ENCODE data around the gene ABI1.

Gene ABI1

DNA sequence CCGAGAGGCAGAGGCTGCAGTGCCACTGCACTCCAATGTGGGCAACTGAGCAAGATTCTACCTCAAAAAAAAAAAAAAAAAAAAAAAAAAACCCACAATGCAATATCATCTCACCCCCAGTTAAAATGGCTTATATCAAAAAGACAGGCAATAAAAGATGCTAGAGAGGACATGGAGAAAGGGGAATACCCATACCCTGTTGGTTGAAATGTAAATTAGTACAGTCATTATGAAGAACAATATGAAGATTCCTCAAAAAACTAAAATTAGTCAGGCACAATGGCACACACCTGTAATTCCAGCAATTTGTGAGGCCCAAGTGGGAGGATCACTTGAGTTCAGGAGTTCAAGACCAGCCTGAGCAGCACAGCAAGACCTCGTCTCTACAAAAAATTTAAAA lies 25.7 kb downstream of the ABI1 start:
- H3K4me3 ChIP-seq (ENCODE audit: control insufficient read depth, low read depth, low read length) = no peak overlapping the region
- DNase-seq (ENCODE audit: low read depth) = no peak
- TF ChIP-seq, protein P1, sequence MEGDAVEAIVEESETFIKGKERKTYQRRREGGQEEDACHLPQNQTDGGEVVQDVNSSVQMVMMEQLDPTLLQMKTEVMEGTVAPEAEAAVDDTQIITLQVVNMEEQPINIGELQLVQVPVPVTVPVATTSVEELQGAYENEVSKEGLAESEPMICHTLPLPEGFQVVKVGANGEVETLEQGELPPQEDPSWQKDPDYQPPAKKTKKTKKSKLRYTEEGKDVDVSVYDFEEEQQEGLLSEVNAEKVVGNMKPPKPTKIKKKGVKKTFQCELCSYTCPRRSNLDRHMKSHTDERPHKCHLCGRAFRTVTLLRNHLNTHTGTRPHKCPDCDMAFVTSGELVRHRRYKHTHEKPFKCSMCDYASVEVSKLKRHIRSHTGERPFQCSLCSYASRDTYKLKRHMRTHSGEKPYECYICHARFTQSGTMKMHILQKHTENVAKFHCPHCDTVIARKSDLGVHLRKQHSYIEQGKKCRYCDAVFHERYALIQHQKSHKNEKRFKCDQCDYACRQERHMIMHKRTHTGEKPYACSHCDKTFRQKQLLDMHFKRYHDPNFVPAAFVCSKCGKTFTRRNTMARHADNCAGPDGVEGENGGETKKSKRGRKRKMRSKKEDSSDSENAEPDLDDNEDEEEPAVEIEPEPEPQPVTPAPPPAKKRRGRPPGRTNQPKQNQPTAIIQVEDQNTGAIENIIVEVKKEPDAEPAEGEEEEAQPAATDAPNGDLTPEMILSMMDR (conservative IDR thresholded peaks at IDR 0.05; ENCODE audit: control insufficient read depth, insufficient read depth, low read depth, low read length) = no peak

DNA sequence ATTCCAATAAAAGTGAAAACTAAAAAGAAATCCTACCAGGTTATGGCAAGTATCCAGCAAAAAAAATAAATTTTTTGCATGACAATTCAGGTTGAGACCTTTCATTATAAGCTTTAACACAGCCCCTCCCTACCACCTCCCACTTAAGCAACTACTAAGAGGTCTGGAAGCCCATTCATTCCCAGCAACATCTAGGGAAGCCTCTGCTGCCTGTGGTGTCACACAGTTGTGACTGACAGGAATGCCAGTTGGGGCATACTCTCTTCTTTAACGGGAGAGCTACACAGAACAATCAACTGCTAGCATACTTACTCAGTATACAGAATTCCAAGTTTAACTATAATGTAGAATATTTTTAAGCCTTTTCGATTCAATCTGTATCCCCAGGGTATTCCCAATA lies 27.8 kb downstream of the ABI1 start:
- TF ChIP-seq, protein P1 (conservative IDR thresholded peaks at IDR 0.05; ENCODE audit: control insufficient read depth, insufficient read depth, low read depth, low read length) = no peak
- no peak for DNase-seq (ENCODE audit: low read depth)

DNA sequence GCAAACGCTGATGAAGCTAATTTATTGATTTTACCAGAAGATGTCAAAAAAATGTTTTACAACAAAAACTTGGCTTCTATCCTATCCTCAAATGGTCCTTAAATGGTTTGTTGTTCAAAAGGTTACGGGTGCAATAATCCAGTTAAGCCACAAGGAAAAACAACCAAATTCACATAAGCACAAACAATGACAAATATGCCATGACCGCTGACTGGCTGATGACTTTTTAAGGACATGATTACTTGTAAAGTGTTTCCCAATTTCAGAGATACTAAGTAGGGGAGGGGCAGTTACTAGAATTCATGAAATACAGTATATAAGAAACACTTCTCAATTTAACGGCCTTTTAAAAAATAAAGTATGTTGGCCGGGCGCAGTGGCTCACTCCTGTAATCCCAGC lies 28.8 kb downstream of the ABI1 start:
- TF ChIP-seq, protein P1 (conservative IDR thresholded peaks at IDR 0.05; ENCODE audit: control insufficient read depth, insufficient read depth, low read depth, low read length) = no peak
- peak; percentile 8 for DNase-seq (ENCODE audit: low read depth)
- no peak overlapping the region for H3K4me3 ChIP-seq (ENCODE audit: control insufficient read depth, low read depth, low read length)

More for the DNA sequence above, 27.8 kb downstream of the ABI1 start:
- no peak overlapping the region for H3K4me3 ChIP-seq (ENCODE audit: control insufficient read depth, low read depth, low read length)

- DNase-seq (ENCODE audit: low read depth) = no peak
- TF ChIP-seq, protein P1 (conservative IDR thresholded peaks at IDR 0.05; ENCODE audit: control insufficient read depth, insufficient read depth, low read depth, low read length) = no peak
- no peak overlapping the region for H3K4me3 ChIP-seq (ENCODE audit: control insufficient read depth, low read depth, low read length)
These were observed 30.8 kb downstream of the ABI1 start for GRCh38 chr10:26829810-26830515.

DNA sequence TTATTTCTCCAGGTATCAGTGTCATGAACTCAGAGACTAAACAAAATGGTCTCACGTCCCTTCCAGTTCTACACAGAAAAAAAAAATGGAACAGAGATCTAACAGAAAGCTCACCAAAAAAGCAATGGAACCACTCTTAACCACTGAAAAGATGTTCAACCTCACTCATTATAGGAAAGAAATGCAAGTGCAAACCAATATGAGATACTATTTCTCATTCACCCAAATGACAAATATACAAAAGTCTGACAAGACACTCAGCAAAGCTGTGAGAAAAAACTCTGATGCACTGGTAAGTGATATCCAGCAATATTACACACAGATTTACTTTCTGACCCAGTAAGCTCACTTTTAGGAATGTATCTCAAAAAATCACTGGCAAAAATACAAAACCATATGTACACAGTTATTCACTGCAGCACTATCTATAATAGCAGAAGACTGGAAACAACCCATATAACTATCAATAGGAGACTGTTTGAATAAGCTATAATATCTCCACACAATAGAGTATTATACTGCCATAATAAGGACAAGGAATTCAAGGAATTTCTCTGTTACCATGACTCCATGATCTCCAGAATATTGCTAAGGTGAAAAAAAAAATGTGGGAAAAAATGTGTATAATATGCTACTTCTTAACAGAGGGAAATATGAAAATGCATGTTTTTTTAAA lies 36.6 kb downstream of the ABI1 start:
- TF ChIP-seq, protein P1 (conservative IDR thresholded peaks at IDR 0.05; ENCODE audit: control insufficient read depth, insufficient read depth, low read depth, low read length) = no peak
- DNase-seq (ENCODE audit: low read depth) = no peak

DNA sequence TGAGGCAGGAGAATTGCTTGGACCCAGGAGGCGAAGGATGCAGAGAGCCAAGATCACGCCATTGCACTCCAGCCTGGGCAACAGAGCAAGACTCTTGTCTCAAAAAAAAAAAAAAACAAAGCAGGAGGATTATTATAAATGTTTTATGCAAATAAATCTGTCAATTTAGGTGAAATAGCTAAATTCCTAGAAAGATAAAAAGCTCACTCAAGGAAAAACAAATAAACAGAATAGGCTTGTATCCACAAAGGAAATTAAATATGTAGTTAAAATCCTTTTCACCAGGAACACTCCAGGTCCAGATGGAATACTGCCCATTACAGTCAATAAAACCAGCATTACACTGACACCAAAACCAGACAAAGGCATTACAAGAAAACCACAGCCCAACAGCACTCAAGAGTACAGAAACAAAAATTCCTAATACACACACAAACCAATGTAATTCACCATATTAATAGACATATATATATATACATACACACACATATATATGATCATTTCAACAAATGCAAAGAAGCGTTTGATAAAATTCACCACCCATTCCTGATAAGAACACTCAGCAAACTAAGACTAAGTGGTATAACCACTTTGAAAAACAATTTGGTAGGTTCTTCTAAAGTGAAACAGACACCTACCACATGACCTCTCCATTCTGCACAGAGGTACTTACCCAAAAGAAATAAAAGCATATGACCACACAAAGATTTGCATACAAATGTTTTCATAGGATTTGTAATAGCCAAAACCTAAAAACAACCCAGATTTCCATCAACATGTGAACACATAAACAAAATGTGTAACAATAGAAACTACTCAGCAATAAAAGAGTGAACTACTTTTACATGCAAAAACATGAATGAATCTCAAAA lies 38.8 kb downstream of the ABI1 start:
- TF ChIP-seq, protein P1 (conservative IDR thresholded peaks at IDR 0.05; ENCODE audit: control insufficient read depth, insufficient read depth, low read depth, low read length) = no peak
- DNase-seq (ENCODE audit: low read depth) = no peak
- no peak overlapping the region for H3K4me3 ChIP-seq (ENCODE audit: control insufficient read depth, low read depth, low read length)

More for the DNA sequence above, 36.6 kb downstream of the ABI1 start:
- H3K4me3 ChIP-seq (ENCODE audit: control insufficient read depth, low read depth, low read length) = no peak overlapping the region
